T-helper 2 cell (primary cell): ENCODE data around the gene MYL7.

Source experiments
- DNase-seq, 5 experiments: peaks; one replicate each; pipeline versions ENCODE4 v3.0.0 to v3.0.0-alpha.2; 2012 to 2022

MYL7 gene

DNA sequence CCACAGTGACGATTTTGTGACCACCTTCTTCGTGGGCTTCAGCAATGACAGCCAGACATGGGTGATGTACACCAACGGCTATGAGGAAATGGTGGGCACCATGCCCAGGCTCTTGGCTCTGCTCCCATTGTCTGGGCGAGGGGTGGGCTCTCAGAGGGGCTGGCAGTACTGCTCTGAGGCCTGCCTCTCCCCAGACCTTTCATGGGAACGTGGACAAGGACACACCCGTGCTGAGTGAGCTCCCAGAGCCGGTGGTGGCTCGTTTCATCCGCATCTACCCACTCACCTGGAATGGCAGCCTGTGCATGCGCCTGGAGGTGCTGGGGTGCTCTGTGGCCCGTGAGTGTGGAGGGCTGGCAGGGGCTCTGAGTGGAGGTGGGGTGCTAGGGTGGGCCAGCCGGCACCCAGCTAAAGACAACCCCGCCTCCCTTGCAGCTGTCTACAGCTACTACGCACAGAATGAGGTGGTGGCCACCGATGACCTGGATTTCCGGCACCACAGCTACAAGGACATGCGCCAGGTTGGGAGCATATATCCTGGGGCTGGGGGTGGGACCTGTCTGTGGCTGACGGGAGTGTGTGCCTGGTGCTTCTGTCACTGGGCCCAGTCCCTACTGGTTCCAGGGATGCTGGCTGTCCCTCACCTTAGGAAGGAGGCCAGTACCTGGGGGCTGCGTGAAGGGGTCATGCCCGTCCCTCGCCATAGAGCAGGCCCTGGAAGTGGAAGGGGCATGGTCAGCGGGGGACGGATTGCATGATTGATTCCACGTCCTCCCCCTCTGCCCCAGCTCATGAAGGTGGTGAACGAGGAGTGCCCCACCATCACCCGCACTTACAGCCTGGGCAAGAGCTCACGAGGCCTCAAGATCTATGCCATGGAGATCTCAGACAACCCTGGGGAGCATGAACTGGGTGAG lies 30.2 kb downstream of the MYL7 start:
- DNase-seq, result no peak

DNA sequence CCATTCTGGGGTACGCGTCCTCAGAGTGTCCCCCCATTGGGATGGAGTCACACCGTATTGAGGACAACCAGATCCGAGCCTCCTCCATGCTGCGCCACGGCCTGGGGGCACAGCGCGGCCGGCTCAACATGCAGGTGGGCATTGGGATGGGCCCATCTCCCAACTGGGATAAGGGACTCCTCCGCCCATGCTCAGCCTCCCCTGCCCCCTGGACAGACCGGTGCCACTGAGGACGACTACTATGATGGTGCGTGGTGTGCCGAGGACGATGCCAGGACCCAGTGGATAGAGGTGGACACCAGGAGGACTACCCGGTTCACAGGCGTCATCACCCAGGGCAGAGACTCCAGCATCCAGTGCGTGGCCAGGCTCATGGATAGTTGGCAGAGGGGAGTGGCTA lies 31.1 kb downstream of the MYL7 start:
- no peak for DNase-seq

DNA sequence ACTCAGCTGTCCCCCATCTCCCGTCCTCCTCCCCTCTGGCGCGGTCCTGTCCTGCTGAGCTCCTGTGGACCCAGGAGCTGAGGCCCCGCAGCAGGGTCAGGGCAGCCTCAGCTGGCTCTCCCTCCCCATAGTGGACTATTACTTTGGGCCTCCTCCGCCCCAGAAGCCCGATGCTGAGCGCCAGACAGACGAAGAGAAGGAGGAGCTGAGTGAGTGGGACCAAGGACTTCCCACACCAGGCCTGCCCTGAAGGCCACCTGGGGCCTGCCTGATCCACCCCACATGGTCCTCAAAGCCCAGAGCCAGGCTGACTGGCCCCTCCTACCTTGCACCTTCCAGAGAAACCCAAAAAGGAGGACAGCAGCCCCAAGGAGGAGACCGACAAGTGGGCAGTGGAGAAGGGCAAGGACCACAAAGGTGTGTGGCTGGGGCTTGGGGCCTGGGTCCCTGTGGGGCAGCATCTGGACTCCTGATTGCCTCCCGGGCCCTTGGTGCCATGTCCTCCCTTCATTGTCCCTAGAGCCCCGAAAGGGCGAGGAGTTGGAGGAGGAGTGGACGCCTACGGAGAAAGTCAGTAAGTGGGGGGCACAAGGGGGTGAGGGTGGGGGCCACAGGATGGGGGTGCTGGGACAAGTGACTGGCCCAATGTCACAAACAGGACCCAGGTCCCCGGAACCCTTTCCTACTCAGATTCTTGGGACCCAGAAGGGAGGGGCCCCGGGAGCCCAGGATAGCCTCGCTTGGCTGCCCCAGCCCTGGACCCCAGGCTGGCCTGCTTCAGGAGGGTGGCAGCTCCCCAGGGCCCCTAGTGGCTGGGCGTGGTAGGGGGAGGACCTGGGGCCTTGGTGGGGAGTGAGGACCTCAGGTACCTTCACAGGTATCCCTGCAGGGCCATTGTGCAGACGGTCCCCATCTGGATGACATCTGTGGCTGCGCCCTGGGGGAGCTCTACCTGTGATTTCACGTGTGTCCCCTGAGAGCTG lies 32.1 kb downstream of the MYL7 start:
- no peak for DNase-seq

DNA sequence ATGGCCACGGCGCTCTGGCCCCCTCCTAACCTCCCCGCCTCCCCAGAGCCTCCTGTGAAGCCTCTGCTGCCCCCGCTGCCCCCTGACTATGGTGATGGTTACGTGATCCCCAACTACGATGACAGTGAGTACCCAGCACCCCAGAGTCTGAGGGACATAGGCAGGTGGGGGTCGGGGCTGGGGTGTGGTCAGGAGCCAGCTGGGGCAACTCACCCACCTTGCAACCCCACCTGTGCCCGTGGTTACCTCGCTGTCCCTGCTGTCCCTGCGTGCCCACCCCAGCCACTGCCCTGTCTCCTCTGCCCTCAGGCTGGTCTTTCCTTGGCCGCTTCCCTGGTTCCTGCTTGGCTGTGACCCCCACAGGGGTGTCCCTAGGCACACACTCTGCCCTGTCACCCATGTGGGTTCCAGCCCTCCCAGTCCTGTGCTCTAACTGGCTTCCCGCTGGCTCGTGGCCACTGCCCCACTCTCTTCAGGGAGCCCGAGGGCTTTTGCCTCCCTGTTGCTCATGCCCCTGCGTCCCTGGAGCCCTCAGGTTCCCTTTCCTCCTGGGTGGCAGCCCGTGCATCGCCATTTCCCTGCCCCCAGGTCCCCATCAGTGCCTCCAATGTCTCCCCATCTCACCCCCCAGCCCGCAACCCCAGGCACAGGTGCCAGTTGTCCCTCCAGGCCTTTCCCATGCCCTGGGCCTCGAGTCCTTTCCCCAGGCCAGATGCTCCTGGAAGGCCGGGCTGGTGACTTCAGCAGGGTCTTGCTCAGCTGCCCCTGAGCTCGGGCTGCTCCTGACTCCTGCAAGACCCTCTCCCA lies 33.0 kb downstream of the MYL7 start:
- no peak for DNase-seq

DNA sequence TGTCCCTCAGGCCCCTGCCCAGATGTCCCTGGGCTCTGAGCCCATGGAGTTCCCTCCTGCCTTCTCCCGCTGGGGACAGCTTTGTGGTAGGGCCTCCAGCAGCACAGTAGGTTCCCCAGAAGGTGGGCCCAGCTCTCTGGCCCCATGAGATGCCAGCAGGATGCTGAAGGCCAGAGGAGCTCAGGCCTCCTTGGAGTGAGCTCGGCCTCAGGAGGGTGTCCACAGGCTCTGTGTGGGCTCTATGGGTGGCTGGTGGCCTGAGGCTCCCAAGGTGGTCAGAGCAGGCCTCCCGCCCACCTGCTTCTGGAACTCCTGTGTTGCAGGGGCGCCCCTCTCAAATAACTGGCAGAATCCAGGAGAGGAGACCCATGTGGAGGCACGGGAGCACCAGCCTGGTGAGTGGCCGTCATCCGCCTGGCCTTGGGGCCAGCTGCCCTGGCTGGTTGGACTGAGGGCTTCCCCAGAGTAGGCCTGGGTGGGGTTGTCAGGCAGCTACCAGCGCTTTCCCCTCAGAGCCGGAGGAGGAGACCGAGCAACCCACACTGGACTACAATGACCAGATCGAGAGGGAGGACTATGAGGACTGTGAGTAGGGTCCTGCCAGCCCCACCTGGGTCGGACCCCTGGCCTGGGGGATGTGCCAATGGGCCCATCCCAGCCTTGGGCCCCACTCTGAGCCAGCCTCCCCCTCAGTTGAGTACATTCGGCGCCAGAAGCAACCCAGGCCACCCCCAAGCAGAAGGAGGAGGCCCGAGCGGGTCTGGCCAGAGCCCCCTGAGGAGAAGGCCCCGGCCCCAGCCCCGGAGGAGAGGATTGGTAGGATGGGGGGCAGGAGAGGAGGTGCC lies 33.8 kb downstream of the MYL7 start:
- DNase-seq, result no peak

DNA sequence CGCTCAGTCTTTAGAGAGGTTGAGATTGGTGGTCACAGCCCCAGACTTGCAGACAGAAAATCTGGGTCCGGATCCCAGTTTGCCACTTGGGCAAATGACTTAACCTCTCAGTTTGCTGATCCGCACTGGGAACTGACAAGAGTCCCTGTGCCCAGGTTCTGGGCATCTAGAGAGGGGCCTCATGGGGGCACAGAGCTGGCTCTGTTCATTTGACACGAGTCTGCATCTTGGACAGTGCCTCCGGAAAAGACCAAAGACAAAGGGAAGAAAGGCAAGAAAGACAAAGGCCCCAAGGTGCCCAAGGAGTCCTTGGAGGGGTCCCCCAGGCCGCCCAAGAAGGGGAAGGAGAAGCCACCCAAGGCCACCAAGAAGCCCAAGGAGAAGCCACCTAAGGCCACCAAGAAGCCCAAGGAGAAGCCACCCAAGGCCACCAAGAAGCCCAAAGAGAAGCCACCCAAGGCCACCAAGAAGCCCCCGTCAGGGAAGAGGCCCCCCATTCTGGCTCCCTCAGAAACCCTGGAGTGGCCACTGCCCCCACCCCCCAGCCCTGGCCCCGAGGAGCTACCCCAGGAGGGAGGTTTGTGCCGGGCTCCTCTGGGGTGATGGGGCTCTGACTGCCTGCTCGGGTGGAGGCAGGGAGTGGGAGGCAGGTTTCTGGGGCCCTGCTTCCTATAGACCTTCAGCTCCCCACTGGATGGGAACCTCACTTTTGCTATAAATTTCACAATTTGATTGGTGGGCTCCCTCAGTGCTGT lies 34.6 kb downstream of the MYL7 start:
- no peak for DNase-seq

DNA sequence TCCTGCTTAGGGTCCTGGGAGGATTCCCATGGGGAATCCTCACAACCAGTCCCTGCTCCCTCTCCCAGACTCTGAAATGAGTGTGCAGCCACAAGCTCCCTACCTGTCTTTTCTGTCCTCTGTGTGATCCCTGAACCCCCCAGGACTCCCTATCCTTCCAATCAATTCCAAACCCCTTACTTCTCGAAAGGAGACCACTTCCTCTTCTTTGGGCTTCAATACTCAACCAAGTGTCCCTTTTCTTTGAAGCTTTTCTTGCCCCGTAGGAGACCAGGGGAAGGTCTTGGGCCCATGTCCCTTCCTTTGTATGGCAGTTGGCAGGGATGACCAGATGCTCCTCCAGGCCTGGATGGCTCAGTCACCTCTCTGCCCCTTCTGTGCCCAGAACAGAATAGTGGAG lies 35.3 kb downstream of the MYL7 start:
- no peak for DNase-seq

DNA sequence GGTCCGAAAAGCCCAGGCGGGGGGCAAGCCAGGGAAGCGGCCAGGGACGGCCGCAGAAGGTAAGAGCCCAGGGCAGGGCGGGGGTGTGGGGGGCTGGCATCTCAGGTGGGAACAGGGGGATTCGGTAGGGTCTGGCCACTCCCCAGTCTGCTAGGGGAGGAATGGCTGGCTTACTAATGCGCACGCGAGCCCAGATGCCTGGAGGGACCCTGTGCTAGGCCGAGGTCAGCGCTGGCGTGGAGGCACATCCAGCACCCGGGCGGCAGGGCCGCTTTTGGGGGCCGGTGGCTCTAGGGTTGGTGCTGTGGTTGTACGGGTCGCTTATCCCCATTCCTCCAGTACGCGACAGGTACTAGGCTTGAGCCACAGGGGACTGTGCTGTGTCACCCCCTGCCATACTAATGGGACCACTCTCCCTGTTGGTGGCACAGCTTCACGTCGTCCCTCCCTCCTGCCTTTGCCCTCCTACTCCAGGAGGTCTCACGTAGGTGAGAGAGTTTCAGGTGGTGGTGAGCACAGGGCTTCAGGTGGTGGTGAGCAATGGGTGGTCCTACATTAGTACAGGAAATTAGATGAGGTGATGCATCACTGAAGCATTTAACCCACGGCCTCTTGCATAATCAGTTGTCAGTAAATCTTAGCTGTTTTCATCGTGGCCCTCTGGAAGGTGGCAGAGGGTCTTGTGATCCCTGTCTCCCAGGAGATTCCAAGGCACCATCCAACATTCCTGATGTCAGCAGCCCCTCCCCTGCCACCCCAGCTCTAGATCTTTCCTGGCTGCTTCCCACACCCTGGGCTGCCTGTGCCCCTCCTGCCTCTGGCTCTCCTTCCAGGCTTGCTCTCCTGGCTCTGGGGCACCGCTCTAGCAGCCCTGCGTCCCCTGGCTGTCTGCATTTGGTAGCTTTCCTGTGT lies 36.0 kb downstream of the MYL7 start:
- no peak for DNase-seq

DNA sequence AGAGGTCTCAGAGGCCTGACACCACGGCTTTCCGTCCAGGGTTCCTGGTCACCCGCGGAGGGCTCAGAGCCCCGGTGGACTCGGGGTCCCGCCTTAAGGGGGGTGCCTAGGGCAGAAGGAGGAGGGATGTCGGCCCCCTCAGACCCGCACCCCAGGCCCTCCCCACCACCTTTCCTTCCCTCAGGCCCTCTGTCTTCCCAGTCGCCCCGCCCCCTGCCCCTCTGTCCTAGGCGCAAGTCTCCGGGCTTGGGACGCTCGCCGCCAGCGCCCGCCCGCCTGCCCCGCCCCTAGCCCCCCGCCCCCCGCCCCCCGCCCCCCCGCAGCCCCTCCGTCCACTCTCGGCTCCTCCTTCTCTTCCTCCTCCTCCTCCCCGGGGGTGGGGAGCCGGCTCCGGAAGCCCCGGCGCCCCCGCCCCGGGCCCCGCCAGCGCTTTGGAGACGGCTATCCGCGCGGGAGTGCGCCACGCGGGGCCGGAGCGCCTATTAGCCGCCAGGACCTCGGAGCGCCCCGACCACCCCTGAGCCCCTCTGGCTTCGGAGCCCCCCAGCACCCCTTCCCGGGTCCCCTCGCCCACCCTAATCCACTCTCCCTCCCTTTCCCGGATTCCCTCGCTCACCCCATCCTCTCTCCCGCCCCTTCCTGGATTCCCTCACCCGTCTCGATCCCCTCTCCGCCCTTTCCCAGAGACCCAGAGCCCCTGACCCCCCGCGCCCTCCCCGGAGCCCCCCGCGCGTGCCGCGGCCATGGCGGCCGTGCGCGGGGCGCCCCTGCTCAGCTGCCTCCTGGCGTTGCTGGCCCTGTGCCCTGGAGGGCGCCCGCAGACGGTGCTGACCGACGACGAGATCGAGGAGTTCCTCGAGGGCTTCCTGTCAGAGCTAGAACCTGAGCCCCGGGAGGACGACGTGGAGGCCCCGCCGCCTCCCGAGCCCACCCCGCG lies 36.9 kb downstream of the MYL7 start, which contains the start of gene AEBP1:
TSS of gene AEBP1 (plus strand) at position 423 of the 937 bp plus-strand sequence. CDS start at position 744, 321 bp downstream.
- peak in 1 of 5 experiments; percentile 28 for DNase-seq

DNA sequence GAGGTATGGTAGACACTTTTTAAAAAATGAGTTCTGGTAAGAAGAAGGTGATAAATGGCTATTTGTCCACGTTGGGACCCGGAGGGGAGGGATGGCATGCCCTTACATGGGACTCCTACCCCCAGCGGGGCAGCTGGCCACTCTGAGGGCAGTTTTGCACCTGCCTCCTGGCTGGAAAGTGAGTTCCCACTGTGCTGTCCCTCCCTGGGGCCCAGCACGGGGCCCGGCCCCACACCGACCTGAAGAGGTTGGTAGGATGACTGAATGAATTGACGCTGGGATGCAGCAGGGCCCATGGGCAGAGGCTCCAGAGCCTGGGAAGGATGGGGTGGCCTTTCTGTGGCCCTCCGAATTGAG lies 37.6 kb downstream of the MYL7 start:
- DNase-seq, result no peak

DNA sequence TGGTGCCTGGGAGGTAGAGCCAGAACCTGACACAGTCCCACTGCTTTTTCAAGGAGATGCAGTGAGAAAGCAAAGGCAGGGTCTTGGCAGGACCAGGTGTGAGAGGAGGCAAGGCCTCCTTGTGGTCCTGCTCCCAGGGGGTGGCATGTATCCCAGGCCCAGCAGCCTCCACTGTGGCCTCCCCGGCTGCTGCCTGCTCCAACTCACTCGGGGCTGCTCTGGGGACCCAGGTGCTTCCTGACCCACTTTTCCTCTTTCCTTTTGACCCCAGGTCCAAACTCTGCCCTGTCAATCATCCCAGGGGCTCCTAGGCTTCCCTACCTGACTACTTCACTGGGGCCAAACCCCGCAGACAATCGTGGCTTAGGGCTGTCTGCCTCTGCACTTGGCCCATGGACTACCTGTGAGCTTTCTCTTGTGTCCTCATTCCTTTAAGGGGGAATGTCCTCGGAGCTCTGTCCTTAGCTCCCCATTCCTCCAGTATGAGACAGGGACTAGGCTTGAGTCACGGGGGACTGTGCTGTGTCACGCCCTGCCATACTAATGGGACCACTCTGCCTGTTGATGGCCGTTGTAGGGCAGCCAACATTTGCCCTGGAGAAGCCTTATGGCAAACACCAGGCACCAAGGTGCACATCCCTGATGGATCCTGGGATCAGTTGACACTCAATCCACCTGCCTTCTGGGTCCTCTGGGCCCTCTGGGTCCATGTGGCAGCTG lies 38.1 kb downstream of the MYL7 start:
- DNase-seq, result no peak

DNA sequence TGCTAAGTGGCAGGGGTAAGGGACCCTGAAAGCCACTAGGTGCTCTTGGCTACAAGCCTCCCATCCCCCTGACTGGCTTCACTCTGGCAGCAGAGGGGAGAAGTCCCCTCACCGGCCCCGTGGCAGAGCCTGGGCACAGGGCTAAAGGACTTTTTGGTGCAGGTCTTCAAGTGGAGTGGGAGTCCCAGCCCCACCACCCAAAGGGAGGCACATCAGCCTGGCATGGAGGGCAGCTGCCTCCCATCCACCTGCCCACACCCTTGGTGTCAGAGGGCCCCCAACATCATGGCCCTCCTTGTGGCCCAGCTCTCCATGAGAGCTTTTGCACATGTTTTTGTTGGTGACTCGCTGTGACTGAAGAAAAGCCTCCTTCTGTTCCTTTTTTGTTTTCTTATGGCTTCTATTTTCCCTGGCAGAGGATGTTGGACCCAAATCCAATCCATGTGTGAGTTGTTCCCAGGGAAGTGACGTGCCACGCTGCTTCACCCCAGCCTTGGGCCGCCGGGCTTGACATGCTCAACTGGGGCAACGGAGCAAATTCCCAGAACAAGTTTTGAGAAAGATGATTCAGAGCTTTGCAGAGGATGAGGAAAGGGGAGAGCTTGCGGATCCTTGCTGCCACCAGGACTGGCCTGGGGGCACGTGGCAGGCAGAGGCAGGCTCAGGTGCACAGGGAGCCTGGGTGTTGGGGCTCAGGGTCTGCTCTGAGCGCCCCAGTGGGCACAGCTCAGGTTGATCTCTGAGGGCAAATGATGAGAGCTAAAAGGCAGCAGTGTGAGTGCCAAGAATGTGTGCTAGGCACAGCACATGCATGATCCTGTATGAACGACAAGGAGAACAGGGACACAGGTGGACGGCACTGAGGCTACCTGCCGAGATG lies 38.9 kb downstream of the MYL7 start:
- DNase-seq, result no peak

DNA sequence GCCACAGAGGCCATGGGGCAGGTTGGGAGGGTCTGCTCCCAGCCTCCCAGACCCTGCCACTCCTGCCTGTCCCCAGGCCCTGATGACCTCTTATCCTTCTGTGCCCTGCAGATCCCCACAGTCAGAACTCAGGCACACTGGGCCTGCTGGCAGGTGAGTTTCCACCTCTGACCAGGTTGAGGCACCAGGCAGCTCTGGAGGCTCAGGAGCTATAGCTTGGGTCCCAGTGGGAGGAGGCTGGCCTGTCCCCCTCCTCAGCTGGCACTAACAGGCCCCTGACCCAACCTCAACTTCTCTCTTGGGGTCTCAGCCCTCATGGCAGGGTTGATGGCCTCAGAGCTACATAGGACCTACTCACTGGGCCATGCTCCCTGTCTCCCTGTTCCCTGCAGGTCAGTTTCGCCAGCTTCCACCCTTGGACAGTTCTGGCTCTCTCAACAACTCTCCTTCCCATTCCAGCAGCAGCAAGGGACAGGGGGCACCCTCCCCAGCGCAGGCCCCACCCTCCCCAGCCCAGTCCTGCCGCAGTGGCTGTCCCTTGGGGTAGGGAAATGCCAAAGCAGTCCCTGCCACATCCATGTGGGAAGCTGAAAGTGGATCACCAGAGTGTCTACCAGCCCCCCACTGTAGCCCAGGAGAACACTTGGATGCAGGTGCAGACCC lies 39.7 kb downstream of the MYL7 start:
- DNase-seq, result no peak

DNA sequence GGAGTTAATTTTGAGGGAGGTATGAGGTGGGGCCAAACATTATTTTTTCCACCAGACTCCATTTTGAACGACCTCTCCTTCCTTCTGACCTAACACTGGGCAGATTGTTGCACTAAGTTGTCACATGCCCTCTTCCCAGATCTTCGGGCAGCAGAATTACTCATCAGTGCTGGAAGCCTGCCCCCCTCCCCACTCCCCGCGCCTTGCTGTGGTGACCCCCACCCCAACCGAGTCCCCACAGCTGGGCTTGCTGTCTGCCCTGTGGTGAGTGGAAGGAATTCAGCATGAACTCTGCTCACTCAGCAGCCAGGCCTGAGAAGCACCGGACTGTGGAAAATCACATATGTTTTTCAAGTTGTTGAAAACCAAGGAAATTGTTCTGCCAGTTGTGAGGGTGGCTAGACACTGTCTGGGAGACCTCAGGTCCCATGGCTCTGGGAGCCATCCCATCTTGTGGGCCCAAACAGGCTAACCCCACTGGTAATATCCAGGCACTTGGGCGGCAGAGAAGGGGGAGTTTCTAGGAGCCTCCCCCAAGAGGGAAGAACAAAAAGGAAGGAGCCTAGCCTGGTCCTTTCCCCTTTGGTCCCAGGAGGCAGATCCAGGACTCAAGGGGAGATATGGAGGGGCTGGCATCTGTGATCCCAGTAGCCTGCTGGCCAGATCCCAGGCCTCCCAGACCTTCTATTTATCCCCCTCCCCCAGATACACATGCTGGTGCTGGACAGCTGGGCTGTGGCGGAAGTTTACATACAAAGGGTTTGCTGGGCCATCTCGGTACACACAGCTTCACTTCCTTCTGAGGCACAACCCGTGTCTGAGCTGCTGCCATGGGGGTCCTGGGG lies 40.5 kb downstream of the MYL7 start:
- DNase-seq, result no peak

DNA sequence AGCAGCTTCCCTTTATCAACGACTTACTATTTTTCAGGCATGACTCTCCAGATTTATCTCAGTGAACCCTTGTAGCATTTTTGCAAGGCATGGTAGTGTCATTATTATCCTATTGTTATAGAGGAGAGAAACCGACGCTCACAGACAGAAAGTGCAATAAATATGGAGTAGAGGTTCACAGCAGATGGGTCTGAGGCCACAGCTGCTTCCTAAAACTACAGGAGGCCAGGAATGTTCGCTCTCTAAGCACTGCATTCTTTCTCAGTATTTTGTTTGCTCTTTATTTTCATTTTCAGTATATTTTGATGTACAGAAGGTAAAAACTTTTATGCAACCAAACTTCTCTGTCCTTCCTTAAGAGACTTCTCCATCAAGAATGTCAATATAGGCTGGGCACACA lies 41.5 kb downstream of the MYL7 start:
- DNase-seq, result no peak
